AG09319 (cell line): ENCODE data around the gene AGRN.
"Not testable (repeated sequence)": the region's sequence is repeated elsewhere in the genome, so short reads cannot be mapped to it uniquely, and the experiment has no call there.

Source experiments
- DNase-seq: peaks from one replicate; pipeline ENCODE4 v3.0.0-alpha.2; 2010; ENCODE audit warnings: low read depth; ENCODE audit errors: extremely low read depth
- CTCF ChIP-seq: IDR thresholded peaks from 2 replicates; pipeline ENCODE4 v1.5.1; 2011; ENCODE audit warnings: low read depth, mild to moderate bottlenecking, inconsistent platforms, low read length, moderate library complexity

Gene AGRN

GRCh38 chr1:1027791-1028190, 7.9 kb downstream of the AGRN start:
- DNase-seq = no peak
- no peak for TF ChIP-seq CTCF

GRCh38 chr1:1030867-1031658, 11.1 kb downstream of the AGRN start:
- not testable (repeated sequence) for DNase-seq

- no peak for TF ChIP-seq CTCF
- no peak for DNase-seq
Observed at GRCh38 chr1:1031659-1032235, 11.8 kb downstream of the AGRN start.

- no peak for DNase-seq
- TF ChIP-seq CTCF = no peak
Observed at GRCh38 chr1:1032424-1032823, 12.5 kb downstream of the AGRN start.

- peak; percentile 60 for TF ChIP-seq CTCF
- peak; percentile 10 for DNase-seq
Observed at GRCh38 chr1:1033009-1033587, 13.2 kb downstream of the AGRN start.

GRCh38 chr1:1033731-1034438, 14.0 kb downstream of the AGRN start:
- no peak for TF ChIP-seq CTCF
- DNase-seq = no peak

- no peak for TF ChIP-seq CTCF
- no peak for DNase-seq
Observed at GRCh38 chr1:1034439-1034781, 14.5 kb downstream of the AGRN start.
